ENCODE measurements around the gene POU4F2. TPM values are rescaled to one million over a fixed set of nuclear protein-coding genes. Genes with fewer than 3 reads are reported as not detected.
A peak's percentile ranks its signal among the peaks of the same experiment; 100 is the strongest.

The POU4F2 gene
- total RNA-seq, 1 experiment from 2014 or later = not detected

GRCh38 chr4:146648461-146648783, 9.7 kb downstream of the POU4F2 start (continued):
- TF ChIP-seq ZNF512 (CRISPR knock-in tag; IDR thresholded peaks at IDR 0.05; ENCODE audit: borderline replicate concordance) (no peak), PRRX2 (CRISPR knock-in tag; IDR thresholded peaks at IDR 0.05) (no peak), ESRRA (CRISPR knock-in tag; IDR thresholded peaks at IDR 0.05; ENCODE audit: borderline replicate concordance) (no peak), HMGA2 (CRISPR knock-in tag; IDR thresholded peaks at IDR 0.05) (no peak), ZNF425 (CRISPR knock-in tag; conservative IDR thresholded peaks at IDR 0.05) (no peak), ZNF138 (CRISPR knock-in tag; conservative IDR thresholded peaks at IDR 0.05) (no peak), CREM (CRISPR knock-in tag; IDR thresholded peaks at IDR 0.05) (no peak), STAT6 (CRISPR knock-in tag; conservative IDR thresholded peaks at IDR 0.05; ENCODE audit: low read depth) (no peak), MLX (CRISPR knock-in tag; IDR thresholded peaks at IDR 0.05) (no peak)

- Mint-ChIP-seq H3K27ac (no peak overlapping the region), H3K27me3 (ENCODE audit: low read depth) (peaks cover 100% of the 10 kb centered on the region), H3K9me3 (no peaks in the 10 kb centered on the region), H3K36me3 (no peaks in the 10 kb centered on the region), H3K4me1 (peaks cover 35% of the 10 kb centered on the region), H3K4me3 (peak overlapping the region; percentile 68)
- ATAC-seq (no peak), DNase-seq (ENCODE audit: low spot score) (no peak)
- CTCF ChIA-PET = no interaction called here
- POLR2A ChIA-PET = no interaction called here
- TF ChIP-seq ZNF671 (CRISPR knock-in tag; IDR thresholded peaks at IDR 0.05) (no peak), ZNF317 (CRISPR knock-in tag; IDR thresholded peaks at IDR 0.05; ENCODE audit: borderline replicate concordance, low read depth) (no peak), HMGXB4 (CRISPR knock-in tag; IDR thresholded peaks at IDR 0.05) (no peak), ZNF219 (CRISPR knock-in tag; IDR thresholded peaks at IDR 0.05; ENCODE audit: borderline replicate concordance) (no peak), E2F4 (CRISPR knock-in tag; IDR thresholded peaks at IDR 0.05; ENCODE audit: borderline replicate concordance, low read depth) (no peak), RELA (CRISPR knock-in tag; IDR thresholded peaks at IDR 0.05; ENCODE audit: borderline replicate concordance) (no peak), SOX15 (CRISPR knock-in tag; IDR thresholded peaks at IDR 0.05) (no peak), ZNF263 (CRISPR knock-in tag; IDR thresholded peaks at IDR 0.05; ENCODE audit: low read depth) (no peak), USF2 (CRISPR knock-in tag; IDR thresholded peaks at IDR 0.05) (no peak), CTCF (IDR thresholded peaks at IDR 0.05) (no peak), JAZF1 (CRISPR knock-in tag; IDR thresholded peaks at IDR 0.05) (no peak), ZNF281 (CRISPR knock-in tag; IDR thresholded peaks at IDR 0.05) (no peak)
Observed at GRCh38 chr4:146649232-146649631, 10.5 kb downstream of the POU4F2 start.
